HG03196 (cell line): ENCODE results near the gene YRDC.
A peak's percentile ranks its signal among the peaks of the same experiment; 100 is the strongest.

Experiments used
- ATAC-seq: cut with Tn5 transposase; IDR thresholded peaks from one replicate; pipeline ENCODE4 v1.9.1; 2021; ENCODE audit not compliant: unreplicated experiment

The YRDC gene

DNA sequence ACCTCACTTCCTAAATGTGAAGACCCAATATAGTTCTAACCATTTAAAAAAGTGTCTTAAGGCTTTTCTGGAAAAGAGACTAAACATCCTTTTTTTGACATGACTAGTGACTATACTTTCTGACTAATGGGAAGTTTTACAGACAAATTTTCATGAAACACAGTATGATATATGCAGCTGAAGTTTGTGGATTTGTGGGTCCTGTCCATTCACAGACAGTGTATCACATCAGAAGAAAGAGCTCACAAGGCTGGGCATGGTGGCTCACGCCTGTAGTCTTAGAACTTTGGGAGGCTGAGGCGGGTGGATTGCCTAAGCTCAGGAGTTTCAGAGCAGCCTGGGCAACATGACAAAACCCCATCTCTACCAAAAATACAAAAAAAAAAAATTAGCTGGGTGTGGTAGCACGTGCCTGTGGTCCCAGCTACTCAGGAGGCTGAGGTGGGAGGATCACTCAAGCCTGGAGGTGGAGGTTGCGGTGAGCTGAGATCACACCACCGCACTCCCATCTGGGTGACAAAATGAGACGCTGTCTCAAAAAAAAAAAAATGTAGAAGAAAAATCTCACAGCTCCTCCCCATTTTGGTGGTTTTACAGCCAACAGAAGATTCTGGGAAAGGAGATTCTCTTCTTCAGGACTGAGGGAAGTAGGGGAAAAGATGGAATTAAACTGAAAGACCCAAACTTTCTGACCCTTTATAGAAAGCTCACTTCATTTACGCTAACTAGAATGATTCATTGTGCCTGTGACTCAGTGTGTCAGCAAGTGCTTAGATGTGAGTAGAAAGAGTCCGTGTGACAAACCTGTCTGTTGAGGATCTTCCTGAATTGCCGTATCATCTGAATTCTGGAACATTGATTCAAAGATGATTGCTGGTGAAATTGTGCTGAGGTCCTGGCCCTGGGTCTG lies 15.2 kb upstream of the YRDC start:
- ATAC-seq = no peak

DNA sequence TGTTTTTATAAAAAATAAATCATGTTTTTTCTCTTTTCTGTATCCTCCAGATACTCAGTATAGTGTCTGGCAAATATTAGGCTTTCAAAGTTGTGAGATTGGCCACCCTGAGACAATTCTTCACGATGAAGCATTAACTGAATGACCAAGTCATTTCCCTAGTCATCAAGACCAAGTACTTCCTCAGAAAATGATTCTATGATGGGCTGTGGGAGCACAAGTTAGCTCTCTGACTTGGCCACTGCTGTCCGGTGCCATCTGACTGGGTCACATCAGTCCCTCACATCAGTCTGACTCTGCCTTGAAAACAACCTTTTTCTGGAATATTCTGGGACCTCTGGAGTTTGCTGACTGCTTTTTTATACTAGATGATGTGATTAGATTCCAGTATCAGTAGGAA lies 13.5 kb upstream of the YRDC start:
- no peak for ATAC-seq

DNA sequence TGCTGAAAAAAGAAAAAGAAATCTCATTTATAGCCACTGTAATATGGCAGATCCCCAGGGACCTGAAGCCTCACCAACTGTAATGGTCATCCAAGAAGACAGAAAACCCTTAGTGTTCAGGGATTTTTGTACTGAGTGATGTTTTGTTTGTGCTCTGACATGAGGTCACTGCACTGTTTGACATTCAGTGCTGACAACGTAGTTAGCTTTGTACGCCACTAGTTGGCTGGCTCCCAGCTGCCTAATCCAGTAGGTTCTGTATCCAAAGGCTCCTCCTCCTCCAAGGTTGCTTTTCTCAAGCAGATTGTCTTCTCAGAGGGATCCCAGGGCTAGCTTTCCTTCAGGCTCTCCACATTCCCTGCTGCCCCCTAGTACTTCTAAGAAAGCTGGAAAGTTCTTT lies 9.5 kb upstream of the YRDC start:
- ATAC-seq = no peak

DNA sequence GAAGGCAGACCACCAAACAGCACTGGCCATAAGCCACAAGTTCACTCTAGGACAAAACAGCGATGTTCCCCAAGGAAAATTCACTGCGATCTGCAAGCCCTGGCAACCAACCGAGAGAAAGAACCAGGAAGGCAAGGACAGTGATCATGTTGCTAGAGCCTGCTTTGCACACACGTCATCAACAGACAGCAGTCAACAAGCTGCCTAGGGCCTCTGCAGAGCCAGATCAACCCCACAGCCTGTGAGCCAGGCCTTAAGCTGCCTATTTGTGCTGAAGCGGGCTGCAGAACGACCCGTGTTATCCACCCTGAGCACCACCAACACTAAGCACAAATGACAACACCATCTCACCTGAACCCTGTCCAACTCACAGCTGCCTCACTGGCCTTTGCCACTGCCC lies 6.2 kb upstream of the YRDC start:
- ATAC-seq = no peak

DNA sequence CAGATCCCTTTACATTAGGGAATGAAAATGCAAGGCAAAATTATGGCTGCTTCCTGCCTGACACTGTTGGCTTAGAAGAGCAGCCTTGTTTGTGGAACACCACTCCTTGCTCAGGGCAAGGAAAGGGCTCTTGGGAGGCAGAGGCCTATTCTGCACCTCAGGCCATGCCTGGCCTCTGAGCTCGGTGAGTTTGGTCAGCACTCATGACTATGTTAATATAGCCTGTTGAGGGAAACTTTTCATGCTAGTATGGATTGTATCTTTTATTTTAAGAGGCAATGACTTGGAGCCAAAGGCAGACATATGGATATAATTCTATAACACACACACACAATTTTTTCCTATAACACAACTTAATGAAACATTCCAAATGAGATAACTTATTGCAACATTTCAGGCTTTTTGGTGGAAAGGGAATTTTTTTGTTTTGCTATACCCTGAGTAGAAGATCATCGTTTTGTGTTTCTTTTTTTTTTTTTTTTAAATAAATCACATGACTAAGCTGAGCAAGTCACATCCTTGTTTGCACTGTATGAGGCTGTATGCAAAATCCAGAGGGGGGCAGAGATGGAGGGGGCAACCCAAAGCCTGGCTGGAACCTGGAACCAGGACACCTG lies 5.6 kb upstream of the YRDC start:
- ATAC-seq = no peak

DNA sequence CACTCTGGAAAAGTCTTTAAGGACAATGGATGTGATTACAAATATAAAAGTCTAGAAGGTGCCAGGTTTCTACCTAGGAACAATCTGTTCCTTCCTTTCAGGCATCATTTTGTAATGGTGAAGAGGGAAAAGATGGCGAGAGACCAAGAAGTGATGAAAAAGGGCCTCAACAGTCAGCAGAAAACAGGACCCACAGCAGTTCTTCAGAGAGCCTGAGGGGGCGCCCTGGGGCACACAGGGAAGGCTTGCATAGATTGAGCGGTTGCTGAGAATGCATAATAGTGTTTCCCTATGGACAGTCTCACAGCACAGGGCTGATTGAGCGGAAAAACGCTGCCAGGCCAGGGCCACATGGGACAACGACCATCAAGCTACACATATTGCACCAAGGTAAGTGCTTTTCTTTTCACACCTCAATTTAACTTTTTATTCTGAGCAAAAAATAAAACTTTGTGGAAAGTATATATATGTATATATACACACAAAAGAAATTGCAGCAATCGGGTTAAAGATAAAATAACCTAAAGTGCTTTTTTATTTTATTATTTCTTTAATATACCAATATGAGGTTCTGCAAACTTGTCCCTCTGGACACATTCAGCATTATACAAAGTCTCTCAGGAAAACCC lies 3.1 kb upstream of the YRDC start:
- no peak for ATAC-seq

DNA sequence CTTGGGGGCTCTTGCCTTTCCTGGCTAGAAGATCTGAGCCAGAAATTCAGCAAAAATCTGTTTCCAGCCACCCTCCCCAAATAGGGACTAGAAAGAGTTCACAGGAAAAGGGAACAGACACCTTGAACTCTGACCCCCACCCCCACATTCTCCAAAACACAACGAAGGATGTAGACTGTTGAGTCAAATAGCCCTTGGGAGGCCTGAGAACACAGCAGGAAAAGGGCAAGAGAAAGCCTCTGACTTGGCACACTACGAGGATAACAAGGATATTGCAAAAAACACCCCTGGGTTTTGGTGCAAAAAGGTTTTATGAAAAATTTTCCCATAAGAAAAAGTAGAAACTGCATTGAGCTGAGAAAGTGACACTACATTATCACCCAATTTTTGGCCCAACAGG lies 1.9 kb upstream of the YRDC start:
- no peak for ATAC-seq

DNA sequence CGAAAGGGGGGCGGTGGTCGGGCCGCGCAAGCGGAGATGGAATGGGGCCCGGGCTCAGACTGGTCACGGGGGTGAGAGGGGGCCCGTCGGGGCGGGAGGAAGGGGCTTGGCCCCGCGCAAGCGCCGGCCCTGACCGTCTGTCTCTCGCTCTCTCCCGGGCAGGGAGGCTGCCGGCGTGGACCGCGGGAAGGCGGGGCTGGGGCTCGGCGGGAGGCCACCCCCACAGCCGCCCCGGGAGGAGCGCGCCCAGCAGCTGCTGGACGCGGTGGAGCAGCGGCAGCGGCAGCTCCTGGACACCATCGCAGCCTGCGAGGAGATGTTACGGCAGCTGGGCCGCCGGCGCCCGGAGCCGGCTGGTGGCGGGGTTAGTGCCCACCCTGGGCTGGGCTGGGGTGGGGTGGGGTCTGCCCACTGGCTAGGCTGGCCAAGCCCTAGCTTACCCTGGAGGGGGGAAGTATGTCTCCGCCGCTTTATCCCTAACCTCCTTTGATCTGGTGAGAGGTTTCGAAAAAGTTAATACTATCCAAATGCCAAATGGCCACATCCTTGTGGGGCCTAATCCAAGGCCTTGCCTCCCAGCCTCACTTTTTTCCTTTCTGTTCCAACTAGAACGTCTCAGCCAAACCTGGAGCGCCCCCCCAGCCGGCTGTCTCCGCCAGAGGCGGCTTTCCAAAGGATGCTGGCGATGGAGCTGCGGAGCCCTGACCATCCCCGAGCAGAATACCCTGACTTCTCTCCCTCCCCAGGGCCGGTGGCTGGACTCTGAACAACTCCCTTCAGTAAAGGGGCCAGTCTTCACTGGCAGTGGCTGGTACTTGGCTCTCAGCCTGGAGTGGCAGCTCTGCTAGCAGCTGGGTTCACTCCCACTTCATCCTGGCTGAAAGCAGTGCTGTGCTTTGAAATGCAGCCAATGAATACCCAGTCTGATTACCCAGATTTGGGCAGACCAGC lies 636 bp upstream of the YRDC start:
- ATAC-seq = peak; percentile 25

DNA sequence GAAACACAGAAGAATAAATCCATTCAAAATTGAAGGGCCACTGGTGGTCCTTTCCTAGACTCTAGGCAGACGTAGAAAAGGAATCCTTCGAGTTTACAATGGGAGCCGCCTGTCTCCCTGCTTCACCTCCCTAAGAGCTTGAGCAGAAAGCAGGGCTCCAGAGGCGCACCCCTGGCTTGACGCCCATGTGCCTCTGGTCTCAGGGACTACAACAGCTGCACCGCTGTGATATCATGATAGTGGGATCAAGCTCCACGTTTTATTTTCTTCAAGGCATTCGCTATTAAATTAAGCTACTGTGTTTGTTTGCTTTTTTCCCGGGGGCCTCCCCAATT lies 821 bp downstream of the YRDC start:
- ATAC-seq = no peak

DNA sequence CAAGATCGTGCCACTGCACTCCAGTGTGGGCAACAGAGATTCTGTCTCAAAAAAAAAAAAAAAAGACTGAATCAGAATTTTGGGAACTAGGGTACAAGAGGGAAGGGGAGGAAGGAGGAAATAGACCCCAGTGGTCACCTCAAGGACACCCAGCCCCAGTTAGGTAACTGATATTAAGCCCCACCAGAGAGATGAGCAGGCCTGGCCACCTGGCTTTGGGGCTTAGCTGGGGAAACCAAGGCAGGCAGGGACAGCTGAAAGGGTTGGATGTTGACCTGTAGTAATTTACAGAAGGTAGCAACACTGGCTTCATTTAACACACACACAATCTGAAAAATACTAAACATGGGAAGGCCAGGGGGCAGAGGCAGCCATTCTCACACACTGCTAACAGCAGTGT lies 5.6 kb downstream of the YRDC start:
- no peak for ATAC-seq

DNA sequence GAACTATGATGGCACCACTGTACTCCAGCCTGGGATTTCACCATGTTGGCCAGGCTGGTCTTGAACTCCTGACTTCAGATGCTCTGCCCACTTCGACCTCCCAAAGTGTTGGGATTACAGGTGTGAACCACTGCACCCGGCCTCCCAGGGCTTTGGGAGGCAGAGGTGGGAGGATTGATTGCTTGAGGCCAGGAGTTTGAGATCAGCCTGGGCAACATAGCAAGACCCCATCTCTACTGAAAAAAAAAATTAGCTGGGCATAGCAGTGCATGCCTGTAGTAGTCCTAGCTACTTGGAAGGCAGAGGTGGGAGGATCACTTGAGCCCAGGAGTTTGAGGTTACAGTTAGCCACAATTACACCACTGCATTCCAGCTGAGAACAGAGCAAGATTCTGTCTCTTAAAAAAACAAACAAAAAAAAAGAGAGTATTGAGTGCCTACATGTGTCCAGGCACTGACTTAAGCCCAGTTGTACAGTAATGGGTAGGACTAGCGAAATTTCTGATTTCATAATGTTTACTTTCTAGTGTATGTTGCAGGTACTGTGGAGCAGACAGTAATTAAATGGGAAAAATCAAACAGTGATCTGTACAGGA lies 10.2 kb downstream of the YRDC start:
- ATAC-seq = no peak

DNA sequence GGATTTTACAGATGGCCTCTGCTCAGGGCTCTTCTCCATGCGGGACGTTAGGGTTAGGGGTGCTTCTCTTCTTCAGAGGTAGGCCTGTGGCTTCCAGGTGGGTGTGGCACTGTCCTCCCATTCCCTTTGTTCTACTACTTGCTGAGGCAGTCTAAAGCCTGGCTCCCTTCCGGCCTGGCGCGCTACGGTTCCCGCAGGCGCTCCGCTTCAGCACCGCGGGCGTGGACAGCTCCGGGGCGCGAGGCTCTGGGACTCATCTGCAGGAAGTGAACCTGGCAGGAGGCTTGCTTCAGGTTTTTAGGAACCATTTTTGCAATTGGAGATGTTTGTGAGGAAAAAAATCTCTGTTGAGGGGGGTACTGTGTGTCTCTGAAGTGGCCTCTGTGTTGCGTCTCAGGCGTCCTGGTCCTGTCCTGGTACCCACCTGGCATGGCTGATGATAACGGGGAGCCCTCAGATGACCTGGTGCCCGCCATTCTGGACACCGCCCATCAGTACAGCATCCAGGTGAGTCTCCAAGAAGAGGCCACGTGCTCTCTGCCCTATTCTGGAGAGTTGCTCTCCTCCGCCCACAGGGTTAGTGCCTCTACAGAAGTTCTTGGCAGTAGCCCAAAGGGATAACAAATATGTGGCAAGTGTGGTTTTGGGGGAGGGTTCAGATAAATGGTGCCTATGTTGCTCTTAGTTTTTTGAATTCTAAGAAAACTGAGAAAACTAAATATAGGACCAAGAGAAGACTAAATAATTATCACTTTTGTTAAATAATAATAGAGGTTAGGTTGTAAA lies 12.5 kb downstream of the YRDC start:
- ATAC-seq = no peak

DNA sequence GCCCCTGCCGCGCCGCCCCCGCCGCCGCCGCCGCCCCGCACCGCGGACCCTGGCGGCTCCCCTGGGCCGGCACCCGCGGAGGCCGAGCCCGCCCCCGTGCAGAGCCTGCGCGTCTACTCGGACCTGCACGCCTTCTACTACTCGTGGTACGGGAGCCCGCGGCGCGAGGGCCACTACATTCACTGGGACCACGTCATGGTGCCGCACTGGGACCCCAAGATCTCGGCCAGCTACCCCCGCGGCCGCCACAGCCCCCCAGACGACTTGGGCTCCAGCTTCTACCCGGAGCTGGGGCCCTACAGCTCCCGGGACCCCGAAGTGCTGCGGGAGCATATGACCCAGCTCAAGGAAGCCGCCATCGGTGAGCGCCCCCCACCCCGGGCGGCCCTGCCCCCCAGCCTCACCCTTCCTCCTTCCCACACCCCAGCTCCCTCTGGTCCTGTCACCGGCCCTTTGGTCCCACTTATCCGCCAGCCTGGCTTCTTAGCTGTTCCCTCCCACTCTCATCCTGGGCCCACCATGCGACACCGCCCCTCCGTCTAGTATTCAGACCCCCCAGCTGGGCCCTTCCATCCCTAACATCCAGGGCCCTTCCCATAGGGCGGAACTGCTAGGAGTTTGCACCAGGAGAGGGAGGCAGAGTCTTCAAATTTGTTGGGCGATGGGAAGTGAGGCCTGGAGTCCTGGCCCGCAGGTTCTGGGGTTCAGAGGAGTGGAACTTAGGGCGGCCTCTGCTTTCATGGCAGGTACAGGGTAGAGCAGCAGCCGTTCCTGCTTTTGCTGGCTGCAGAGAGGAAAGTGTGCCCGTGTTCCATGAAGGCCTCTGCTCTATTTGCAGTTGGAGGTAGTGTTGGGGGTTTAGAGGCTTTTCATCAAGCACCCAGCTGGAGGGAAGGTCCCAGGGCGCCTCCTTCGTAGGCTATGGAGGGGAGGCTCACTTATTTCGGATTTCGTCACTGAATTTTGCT lies 13.4 kb downstream of the YRDC start:
- peak; percentile 25 for ATAC-seq

DNA sequence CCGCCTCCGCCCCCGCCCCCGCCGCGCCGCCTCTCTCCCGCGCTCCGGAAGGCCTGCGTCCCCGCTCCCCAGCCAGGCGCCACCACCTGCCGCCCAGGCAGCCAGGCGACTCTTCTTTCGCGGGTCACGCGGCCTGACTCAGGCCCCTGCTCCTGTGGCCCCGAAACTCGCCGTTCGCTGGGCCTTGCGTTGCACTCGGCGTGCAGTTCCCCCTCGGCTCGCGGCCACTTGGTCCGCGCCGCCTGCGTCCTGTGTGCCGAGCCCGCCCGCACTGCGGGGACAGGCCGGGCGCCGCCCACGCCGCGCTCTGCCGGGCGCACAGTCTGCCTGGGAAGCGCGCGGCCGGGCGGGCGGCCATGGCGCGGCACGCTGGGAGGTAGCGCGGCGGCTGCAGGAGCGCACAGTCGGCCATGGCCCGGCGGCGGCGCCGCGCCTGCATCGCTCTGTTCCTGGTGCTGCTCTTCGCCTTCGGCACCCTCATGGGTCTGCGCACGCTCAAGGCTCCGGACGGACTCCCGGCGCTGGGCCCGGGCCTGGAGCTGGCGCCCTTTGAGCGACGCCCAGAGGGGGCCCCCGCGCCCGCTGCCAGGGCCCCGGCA lies 14.1 kb downstream of the YRDC start, which contains the start of gene MANEAL:
TSS of gene MANEAL (plus strand) at position 75 of the 599 bp plus-strand sequence. CDS start at position 411, 336 bp downstream.
- ATAC-seq = peak; percentile 60

DNA sequence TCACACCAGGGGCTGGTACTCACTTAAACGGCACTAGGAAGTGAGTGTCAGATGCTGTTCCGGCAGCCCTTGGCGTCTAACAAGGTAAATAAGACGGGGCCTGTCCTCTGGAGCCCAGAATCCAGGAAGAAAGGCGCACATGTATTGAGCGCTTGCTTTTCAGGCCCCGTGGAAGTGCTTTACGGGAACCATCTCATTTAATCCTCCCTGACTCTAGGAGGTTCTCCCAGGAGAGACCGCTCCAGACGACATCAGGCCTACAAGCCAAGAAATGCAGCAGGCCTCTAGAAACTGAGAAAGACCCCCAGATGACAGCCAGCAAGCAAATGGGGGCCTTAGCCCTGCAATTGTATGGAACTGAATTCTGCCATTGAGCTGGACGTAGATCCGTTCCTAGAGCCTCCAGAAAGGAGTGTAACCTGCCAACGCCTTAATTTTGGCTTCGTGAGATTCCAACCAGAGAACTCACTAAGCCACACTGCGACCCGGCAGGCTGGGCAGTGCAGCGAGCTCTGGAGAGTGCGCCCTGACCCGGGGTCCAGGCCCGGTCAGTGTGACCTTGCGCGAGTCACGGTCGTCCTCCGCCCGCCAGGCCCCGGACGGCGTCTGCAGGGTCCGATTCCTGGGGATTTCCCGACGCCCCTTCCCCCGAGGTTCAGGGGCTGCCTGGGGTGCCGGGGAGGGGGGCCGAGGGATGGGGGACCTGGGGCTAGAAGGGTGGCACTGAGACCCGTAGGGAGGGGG lies 14.9 kb downstream of the YRDC start:
- ATAC-seq = no peak

DNA sequence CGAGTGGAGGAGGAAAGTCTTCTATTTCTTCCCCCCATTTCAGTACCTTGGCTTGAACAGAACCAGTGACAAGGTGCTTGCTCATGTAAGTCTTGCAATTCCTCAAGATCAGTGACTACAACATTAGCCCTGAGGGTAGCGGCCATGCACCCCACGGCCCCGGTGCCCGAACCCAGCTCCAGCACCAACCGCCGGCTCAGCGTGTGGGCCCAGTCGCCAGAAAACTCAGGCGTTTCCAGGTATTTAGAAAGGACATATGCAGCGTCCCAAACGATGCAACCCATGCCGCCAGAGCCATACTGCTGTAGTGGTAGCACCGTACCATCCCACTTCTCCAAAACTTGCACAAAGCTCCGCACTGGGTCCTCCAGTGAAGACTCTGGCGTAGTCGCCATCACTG lies 25.5 kb downstream of the YRDC start:
- ATAC-seq = no peak

DNA sequence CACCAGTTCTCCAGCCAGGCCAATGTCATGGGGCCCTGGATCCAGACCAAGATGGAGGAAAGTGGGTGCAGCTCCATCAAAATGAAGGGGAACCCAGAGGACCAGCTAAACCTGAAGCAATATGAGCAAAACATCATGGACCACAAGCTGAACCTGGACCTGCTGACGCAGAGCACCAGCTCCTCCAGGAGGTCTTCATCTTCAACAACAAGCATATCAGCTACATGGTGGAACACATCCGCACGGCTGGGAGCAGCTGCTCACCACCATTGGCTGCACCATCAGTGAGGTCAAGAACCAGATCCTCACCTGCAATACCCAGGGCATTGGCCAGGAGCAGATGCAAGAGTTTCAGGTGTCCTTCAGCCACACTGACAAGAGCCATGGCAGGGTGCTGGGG lies 29.4 kb downstream of the YRDC start:
- no peak for ATAC-seq
